ENCODE measurements around the gene FNBP1L.

GRCh38 chr1:93600663-93601062 is 152.7 kb downstream of the FNBP1L start:
- TF ChIP-seq, protein P1, sequence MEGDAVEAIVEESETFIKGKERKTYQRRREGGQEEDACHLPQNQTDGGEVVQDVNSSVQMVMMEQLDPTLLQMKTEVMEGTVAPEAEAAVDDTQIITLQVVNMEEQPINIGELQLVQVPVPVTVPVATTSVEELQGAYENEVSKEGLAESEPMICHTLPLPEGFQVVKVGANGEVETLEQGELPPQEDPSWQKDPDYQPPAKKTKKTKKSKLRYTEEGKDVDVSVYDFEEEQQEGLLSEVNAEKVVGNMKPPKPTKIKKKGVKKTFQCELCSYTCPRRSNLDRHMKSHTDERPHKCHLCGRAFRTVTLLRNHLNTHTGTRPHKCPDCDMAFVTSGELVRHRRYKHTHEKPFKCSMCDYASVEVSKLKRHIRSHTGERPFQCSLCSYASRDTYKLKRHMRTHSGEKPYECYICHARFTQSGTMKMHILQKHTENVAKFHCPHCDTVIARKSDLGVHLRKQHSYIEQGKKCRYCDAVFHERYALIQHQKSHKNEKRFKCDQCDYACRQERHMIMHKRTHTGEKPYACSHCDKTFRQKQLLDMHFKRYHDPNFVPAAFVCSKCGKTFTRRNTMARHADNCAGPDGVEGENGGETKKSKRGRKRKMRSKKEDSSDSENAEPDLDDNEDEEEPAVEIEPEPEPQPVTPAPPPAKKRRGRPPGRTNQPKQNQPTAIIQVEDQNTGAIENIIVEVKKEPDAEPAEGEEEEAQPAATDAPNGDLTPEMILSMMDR (IDR thresholded peaks at IDR 0.05) = no peak
- no peak for TF ChIP-seq EZH2 (IDR thresholded peaks at IDR 0.05)
- no peak for TF ChIP-seq EZH2phosphoT487 (IDR thresholded peaks at IDR 0.05)

Data from neural progenitor cell (in vitro differentiated cells).